GM19467 (cell line): Measurements from ENCODE around the gene SESN3.

Source experiments
- ATAC-seq: cut with Tn5 transposase; IDR thresholded peaks from one replicate; pipeline ENCODE4 v1.9.1; 2021; ENCODE audit warnings: mild to moderate bottlenecking, moderate library complexity; ENCODE audit not compliant: unreplicated experiment

SESN3 gene

DNA sequence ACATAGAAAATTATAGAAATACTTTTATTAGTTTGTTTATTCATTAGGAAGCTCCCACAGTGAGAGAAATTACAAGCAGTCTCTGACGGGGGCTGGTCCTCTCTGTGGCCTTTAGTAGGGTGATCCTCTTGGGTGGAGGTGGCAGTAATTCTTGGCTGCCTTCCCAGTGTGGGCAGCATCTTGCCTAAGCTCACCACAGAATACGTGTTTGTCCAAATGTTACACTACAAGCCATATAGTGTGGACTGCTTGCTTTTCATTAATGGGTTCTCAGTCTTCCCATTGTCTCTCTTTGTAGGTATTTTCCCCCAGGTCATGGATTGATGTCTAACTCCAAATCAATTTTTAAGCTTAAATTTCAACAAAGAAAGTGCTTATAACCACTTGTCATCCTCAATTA is 98.0 kb downstream of the SESN3 start:
- no peak for ATAC-seq

DNA sequence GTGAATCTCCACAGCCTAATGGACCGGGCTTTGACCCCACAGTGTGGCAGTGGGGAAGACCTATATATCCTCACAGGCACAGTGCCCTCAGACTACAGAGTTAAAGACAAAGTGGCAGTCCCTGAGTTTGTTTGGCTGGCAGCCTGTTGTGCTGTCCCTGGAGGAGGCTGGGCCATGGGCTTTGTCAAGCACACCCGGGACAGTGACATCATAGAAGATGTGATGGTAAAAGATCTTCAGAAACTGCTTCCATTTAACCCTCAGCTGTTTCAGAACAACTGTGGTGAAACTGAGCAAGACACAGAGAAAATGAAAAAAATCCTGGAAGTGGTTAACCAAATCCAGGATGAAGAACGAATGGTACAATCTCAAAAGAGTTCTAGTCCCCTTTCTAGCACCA is 102.4 kb downstream of the SESN3 start:
- no peak for ATAC-seq

DNA sequence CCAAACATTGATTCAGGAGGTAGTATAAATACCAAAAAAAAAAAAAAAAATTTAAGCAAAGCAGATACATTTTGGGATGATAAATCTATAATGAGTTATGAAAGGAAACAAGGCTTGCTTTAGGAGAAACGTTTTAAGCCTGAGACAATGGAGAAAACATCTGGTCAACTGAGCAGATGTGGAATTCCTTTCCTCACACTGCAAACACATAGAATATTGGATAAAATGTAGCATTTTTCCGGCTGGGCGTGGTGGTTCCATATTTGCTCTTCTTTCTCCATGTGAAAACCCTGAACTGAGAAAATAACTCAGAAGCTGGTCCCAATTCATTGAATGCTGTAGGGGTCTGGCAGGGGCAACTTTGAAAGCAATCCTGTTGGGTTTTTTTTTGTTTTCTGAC is 107.4 kb downstream of the SESN3 start:
- ATAC-seq, result no peak

DNA sequence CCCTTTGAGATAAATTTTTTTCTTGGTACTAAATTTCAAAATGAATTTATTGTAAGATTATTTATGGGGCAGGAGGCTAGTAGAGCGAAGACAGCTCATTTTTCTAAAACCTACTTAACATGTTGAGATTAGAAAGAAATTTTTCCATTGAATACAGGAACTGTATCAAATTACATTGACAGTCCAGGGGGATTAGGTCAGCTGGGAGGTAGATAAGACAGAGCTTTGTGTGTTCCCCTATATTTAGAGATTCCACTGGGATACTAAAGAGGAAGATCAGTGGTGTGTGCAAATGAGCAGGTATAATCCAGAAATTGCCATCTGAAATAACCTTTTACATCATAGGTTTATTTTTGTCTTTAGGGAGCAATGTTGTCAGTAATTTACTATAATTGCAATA is 109.3 kb downstream of the SESN3 start:
- ATAC-seq, result no peak

DNA sequence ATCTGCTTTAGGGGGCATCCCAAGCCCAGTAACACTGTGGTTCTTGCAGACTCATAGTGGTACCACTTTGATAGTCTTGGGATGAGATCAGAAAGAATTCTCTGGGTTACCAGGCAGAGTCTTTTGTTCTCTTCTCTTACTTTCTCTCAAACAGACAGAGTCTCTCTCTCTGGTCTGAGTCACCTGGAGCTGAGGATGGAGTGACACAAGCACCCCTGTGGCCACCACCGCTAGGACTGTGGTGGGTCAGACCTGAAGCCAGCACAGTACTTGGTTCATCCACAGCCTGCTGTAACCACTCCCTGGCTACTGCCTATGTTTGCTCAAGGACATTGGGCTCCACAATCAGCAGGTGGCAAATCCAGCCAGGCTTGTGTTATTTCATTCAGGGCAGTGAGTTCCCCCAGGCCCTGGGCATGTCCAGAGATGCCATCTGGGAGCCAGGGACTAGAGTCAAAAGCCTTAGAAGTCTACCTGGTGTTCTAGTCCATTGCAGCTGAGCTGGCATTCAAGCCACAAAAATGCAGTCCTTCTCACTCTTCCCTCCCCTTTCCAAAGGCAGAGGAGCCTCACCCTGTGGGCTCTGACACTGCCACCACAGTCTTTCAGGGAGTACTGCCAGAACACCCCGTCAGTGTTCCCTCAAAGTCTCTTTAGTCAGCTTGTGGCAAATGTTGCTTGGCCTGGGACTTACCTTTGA is 111.5 kb downstream of the SESN3 start:
- ATAC-seq, result no peak

DNA sequence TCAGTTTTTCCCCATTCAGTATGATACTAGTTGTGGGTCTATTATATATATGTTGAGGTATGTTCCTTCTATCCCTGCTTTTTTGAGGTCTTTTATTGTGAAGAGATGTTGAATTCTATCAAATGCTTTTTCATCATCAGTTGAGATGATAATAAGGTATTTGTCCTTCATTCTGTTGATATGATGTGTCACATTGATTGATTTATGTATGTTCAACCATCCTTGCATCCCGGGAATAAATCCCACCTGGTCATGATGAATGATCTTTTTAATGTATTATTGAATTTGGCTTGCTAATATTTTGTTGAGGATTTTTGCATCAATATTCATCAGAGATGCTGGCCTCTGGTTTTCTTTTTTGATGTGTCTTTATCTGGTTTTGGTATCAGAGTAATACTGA is 115.4 kb downstream of the SESN3 start:
- no peak for ATAC-seq
